HFFc6 (cell line): ENCODE measurements around the gene LIPH. TPM values are rescaled to one million over a fixed set of nuclear protein-coding genes. Genes with fewer than 3 reads are reported as not detected.

Experiments
- DNase-seq: peaks from one replicate; pipeline ENCODE4 v3.0.0-alpha.2; 2018
- H3K27ac Mint-ChIP-seq: 2 replicates; pipeline ENCODE4 v1.8.0; 2020; ENCODE audit warnings: mild to moderate bottlenecking, mixed read lengths
- H3K27me3 Mint-ChIP-seq: 2 replicates; pipeline ENCODE4 v1.8.0; 2021; ENCODE audit warnings: mild to moderate bottlenecking, moderate library complexity, mixed read lengths; ENCODE audit not compliant: insufficient read depth
- H3K36me3 Mint-ChIP-seq: 2 replicates; pipeline ENCODE4 v1.8.0; 2021; ENCODE audit warnings: low read depth, mixed read lengths
- H3K4me1 Mint-ChIP-seq: 2 replicates; pipeline ENCODE4 v1.8.0; 2020; ENCODE audit warnings: low read depth, mixed read lengths
- H3K4me3 Mint-ChIP-seq: 2 replicates; pipeline ENCODE4 v1.8.0; 2020; ENCODE audit warnings: mild to moderate bottlenecking, moderate library complexity, mixed read lengths
- H3K9me3 Mint-ChIP-seq: 2 replicates; pipeline ENCODE4 v1.8.0; 2020; ENCODE audit warnings: mild to moderate bottlenecking, mixed read lengths
- total RNA-seq, 6 experiments: library from RNA; stranded (reverse); fragmentation: NEBNext Ultra II Directional; extraction: Animal tissue kit (Norgen Biotek cat#: 25700); gene quantifications; 2 replicates in 1 of 6; 3 replicates in 5 of 6; pipeline ENCODE4 v1.2.3, GENCODE V29; 2021
- TF ChIP-seq, protein P1 (sequence below): fragments of 200-600 bp; sonication (generic); IDR thresholded peaks from 2 replicates; pipeline ENCODE4 v1.5.0; 2021; ENCODE audit warnings: antibody characterized with exemption, mild to moderate bottlenecking

Gene LIPH
- total RNA-seq, 6 experiments from 2014 or later: 0.10 to 1.6 (median 0.26) TPM

DNA sequence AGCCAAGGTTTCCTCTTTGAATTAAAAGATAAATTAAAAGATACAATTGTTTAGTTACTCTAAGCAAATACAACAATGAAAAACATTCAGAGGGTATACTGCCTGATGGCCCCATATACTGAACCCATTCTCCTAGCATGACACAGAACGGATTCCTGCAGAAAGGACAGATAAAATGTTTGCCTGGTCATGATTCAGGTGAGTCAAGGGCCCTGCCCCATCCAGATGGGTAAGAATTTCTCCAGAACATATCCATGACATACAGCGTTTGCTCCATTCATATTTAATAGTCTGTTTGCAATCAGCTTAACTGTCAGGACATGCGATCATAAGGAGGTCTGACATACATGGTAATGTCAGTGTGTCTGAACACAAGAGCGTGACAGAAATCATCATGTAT lies 62.1 kb downstream of the LIPH start:
- no peak for DNase-seq
- Mint-ChIP-seq H3K27me3 (no peaks in the 10 kb centered on the region; the same call in 1 of the 2 replicates), H3K9me3 (no peaks in the 10 kb centered on the region), H3K4me3 (no peak overlapping the region), H3K36me3 (peaks cover 25% of the 10 kb centered on the region), H3K4me1 (no peaks in the 10 kb centered on the region), H3K27ac (no peak overlapping the region)
- TF ChIP-seq, protein P1, sequence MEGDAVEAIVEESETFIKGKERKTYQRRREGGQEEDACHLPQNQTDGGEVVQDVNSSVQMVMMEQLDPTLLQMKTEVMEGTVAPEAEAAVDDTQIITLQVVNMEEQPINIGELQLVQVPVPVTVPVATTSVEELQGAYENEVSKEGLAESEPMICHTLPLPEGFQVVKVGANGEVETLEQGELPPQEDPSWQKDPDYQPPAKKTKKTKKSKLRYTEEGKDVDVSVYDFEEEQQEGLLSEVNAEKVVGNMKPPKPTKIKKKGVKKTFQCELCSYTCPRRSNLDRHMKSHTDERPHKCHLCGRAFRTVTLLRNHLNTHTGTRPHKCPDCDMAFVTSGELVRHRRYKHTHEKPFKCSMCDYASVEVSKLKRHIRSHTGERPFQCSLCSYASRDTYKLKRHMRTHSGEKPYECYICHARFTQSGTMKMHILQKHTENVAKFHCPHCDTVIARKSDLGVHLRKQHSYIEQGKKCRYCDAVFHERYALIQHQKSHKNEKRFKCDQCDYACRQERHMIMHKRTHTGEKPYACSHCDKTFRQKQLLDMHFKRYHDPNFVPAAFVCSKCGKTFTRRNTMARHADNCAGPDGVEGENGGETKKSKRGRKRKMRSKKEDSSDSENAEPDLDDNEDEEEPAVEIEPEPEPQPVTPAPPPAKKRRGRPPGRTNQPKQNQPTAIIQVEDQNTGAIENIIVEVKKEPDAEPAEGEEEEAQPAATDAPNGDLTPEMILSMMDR: no peak

DNA sequence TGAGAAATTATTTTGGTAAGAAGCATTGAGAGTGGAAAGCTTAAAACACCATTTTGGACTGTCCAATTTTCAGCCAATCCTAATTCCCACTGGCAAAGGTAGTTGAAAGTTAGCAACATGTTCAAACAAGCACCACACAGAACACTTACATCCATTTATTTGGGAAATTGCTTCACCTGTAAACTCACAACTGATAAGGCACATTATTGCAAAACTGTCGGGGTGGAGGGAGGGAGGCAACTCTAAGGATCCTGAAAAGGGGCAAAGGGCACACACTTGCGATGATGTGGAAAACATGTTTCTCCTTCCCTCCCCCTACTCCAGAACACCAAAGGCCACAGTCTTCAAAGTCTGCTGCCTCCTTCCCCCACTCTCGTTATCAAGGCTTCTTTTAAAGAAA lies 62.9 kb downstream of the LIPH start:
- Mint-ChIP-seq H3K4me1 (no peaks in the 10 kb centered on the region), H3K27ac (no peak overlapping the region), H3K4me3 (no peak overlapping the region), H3K9me3 (no peaks in the 10 kb centered on the region), H3K27me3 (no peaks in the 10 kb centered on the region), H3K36me3 (peaks cover 22% of the 10 kb centered on the region)
- no peak for DNase-seq
- TF ChIP-seq, protein P1: no peak

DNA sequence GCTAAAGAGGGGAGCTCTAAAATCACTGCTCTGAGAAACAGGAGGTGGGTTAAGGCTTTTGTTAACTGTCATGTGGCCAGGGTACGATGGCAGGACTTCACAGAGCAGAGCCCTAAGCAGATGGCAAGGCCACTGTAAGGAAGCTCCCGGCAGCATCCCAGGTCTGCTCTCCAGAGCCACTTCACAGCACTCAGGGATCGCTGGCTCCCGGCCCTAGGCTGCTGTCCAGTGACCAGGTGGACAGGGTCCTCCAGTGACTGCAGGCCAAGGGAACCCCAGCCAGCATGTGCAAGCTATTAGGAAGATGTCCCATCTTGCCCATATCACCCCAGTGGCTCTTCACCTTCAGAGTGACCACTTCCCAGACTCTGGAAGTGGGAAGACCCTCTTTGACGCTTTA lies 63.9 kb downstream of the LIPH start:
- TF ChIP-seq, protein P1: no peak
- H3K27me3 Mint-ChIP-seq: no peaks in the 10 kb centered on the region
- no peak overlapping the region for H3K27ac Mint-ChIP-seq
- no peak for DNase-seq
- no peak overlapping the region for H3K4me3 Mint-ChIP-seq
- no peaks in the 10 kb centered on the region for H3K4me1 Mint-ChIP-seq
- H3K36me3 Mint-ChIP-seq: peaks cover 19% of the 10 kb centered on the region; the same call in 1 of the 2 replicates
- H3K9me3 Mint-ChIP-seq: no peaks in the 10 kb centered on the region

DNA sequence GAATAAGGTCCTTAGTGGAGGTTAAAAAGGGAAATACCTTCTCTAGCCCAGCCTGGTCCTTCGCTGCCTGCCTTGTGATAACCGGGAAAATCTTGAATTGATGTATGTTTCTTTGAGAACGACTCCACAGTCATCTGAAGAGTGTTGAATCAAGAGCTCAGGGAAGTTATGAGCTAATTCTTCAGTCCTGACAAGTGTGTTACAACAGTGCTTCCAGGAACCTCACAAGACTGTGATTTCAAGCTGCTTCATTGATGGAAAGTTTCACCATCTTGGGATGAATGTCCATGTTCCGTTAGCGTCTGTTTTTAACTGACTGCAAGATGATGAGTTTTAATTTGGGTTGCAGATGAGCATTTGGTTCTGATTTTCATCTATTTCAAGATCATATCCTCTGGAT lies 66.0 kb downstream of the LIPH start:
- Mint-ChIP-seq H3K36me3 (peaks cover 16% of the 10 kb centered on the region; the same call in 1 of the 2 replicates), H3K27ac (no peak overlapping the region), H3K27me3 (no peaks in the 10 kb centered on the region), H3K4me3 (no peak overlapping the region), H3K4me1 (no peaks in the 10 kb centered on the region), H3K9me3 (no peaks in the 10 kb centered on the region)
- TF ChIP-seq, protein P1: no peak
- DNase-seq: no peak

DNA sequence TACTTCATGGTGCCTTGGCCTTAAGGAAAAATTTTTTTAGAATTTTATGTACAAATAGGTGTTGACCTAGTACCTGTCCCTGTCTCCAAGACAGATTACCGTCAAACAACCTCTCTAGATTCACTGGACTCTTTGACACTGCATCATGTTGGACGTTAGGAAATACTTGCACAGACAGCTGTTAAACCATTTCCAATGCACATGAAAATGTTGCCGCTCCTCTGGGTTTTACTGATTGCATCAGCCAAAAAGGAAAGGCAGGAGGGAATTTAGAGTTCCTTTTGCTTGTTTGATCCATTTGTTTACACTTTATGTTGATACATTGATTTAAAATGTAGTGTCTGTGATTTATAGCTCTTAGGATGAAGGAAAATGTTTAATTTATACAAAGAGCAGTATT lies 68.1 kb downstream of the LIPH start:
- Mint-ChIP-seq H3K27me3 (no peaks in the 10 kb centered on the region), H3K36me3 (peaks cover 13% of the 10 kb centered on the region; the same call in 1 of the 2 replicates), H3K4me1 (no peaks in the 10 kb centered on the region), H3K4me3 (no peak overlapping the region), H3K27ac (no peak overlapping the region), H3K9me3 (no peaks in the 10 kb centered on the region)
- DNase-seq: no peak
- TF ChIP-seq, protein P1: no peak
